ENCODE measurements around the gene TRIM63. TPM values are rescaled to one million over a fixed set of nuclear protein-coding genes. Genes with fewer than 3 reads are reported as not detected.
A peak's percentile ranks its signal among the peaks of the same experiment; 100 is the strongest.

The TRIM63 gene
- total and polyA plus RNA-seq, 2 of the 13 experiments (the other 11 are each of a cell fraction or from before 2014, with no cell fraction given): not detected

DNA sequence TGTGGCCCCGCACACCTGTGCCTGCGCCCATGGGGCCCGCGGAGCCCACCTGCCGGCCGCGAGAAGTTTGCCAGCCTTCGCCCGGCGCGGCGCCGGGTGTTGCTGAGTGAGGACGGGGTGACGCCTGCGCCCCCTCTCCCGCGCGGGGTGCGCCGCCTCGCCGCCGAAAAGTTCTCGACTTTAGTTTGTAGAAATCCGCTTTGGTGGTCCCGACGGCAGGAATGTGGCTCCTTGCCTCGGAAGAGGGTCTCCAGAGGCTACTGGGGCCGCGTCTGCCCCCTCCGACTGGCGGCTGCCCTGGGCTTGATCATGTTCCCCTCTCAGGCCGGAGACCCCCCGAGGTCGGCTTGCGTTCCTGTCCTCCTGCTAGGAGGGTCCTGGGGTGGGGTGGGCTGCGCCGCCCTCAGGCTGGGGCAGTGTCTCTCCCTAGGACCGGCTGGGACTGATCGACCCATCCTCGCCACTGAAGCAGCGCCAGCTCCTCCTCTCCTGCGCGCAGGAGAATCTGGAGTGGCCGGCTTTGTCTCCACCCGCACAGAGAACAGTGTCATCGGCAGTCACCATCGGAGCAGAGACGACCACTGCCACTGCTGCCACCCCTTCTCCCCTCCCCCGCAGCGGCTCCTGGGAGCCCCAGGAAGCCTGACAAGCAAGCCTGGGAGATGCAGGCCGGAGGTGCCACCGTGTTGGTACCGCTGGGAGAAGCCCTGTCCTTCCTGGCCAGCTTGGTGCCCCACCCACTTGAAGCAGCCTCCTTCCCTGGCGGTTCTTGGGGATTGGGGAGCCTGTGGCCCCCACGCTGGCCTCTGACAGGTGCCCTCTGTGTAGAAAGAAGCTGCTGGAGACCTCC lies 21.0 kb downstream of the TRIM63 start (continued):
- TF ChIP-seq HES4 (CRISPR knock-in tag; IDR thresholded peaks at IDR 0.05; ENCODE audit: borderline replicate concordance): no peak
- TF ChIP-seq MATR3 (CRISPR knock-in tag; IDR thresholded peaks at IDR 0.05): no peak
- no peak for TF ChIP-seq KMT2A (CRISPR knock-in tag; IDR thresholded peaks at IDR 0.05)
- TF ChIP-seq MYNN (CRISPR knock-in tag; IDR thresholded peaks at IDR 0.05; ENCODE audit: low read depth): no peak
- no peak for TF ChIP-seq RBAK (CRISPR knock-in tag; IDR thresholded peaks at IDR 0.05)

DNA sequence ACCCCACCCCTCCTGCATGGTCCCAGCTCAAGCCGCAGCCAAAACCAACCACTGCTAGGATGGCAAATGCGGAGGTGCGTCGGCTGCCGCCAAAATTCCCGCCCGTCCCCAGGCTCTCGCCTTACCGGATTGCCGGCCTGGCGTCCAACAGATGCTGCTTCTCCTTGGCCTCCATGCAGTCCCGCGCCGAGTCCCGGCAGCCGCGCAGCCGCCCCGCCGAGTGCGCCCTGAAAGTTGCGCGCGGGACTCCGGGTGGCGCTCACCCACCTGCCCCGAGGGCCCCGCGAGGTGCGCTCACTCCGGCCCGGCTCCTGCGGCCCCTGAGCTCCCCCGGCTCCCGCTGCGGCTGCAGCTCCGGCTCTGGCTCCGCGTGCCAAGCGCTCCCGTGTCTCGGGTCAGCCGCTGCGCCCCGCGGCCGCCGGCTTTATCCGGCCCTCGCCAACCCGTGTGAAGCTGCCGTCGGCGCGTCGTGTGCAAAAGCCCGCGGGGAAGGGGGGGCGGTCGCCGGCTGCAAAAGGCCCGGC lies 21.6 kb downstream of the TRIM63 start, which contains the start of gene SLC30A2:
Gene SLC30A2 (minus strand): TSS at position 397 of the 524 bp plus-strand sequence. CDS start 222 bp downstream, at position 175.
- H3K27me3 ChIP-seq (ENCODE audit: control insufficient read depth in 1 of 2, insufficient read depth in 2 of 2, low read length in 2 of 2): peaks cover 28 to 83% of the 10 kb centered on the region in 2 experiments
- DNase-seq (ENCODE audit: low spot score) (no peak), FAIRE-seq (no peak), ATAC-seq (peak; percentile 22)
- no peak within 1 kb of the TSS for H3K27ac ChIP-seq (ENCODE audit: extremely low read length, insufficient read depth, low read length)
- H3K79me2 ChIP-seq (ENCODE audit: insufficient read depth, low read length): no peaks in the 10 kb centered on the region
- no peaks in the 10 kb centered on the region for H3K36me3 ChIP-seq (replicated peaks in 1 of 2; ENCODE audit: control insufficient read depth in 1 of 2, insufficient read depth in 2 of 2, low read length in 2 of 2)
- H3K4me2 ChIP-seq (ENCODE audit: low read depth, low read length): peak within 1 kb of the TSS; percentile 23; the same call in 1 of the 2 replicates
- intact Hi-C loops (cut with micrococcal nuclease; ENCODE audit: unreplicated experiment) (no loop called here), in situ Hi-C loops (cut with HindIII; ENCODE audit: extremely low pct_ligation_motif_present, low pct_unique_long_range_greater_than_20kb) (no loop called here)
- no peak within 1 kb of the TSS for H3K9ac ChIP-seq (ENCODE audit: insufficient read depth, low read depth, low read length)
- no peaks in the 10 kb centered on the region for H3K4me1 ChIP-seq (ENCODE audit: insufficient read depth, low read length)
- no TSS peak for BruUV-seq (replicated peaks)
- H4K20me1 ChIP-seq (ENCODE audit: insufficient read depth, low read length): no peaks in the 10 kb centered on the region
- ChIA-PET POLR2A (no interaction called here), CTCF (ENCODE audit: low intra/inter-chr PET ratio, low total read pairs) (no interaction called here)
- no peak within 1 kb of the TSS; a peak in 1 of 6 replicates for H3K4me3 ChIP-seq (replicated peaks in 1 of 3; ENCODE audit: insufficient read depth in 1 of 3, low read depth in 2 of 3, low read length in 3 of 3)
- no peak within 1 kb of the TSS for H2AFZ ChIP-seq (ENCODE audit: low read length)
- 0% methylated on average over 4 of the region's 62 CpGs for WGBS (ENCODE audit: low lambda C conversion rate)
- no peaks in the 10 kb centered on the region for H3K9me3 ChIP-seq (ENCODE audit: low read length)
- no peak for TF ChIP-seq ZNF569 (CRISPR knock-in tag; IDR thresholded peaks at IDR 0.05; ENCODE audit: borderline replicate concordance)
- no peak for TF ChIP-seq SOX13 (IDR thresholded peaks at IDR 0.05)
- TF ChIP-seq SOX13 (CRISPR knock-in tag; conservative IDR thresholded peaks at IDR 0.05 in 1 of 2, IDR thresholded peaks at IDR 0.05 in 1 of 2): no peak
- TF ChIP-seq CREB1 (IDR thresholded peaks at IDR 0.05): no peak
- no peak for TF ChIP-seq CREB1 (CRISPR knock-in tag; IDR thresholded peaks at IDR 0.05)
- TF ChIP-seq ZNF503 (CRISPR knock-in tag; IDR thresholded peaks at IDR 0.05): no peak
- TF ChIP-seq RELA (CRISPR knock-in tag; IDR thresholded peaks at IDR 0.05): no peak
- peak; percentile 35; the same call in 1 of the 2 replicates for TF ChIP-seq ZNF777 (CRISPR knock-in tag; IDR thresholded peaks at IDR 0.05)
- TF ChIP-seq ZMAT3 (CRISPR knock-in tag; conservative IDR thresholded peaks at IDR 0.05): no peak
- TF ChIP-seq ZKSCAN8 (CRISPR knock-in tag; IDR thresholded peaks at IDR 0.05; ENCODE audit: borderline replicate concordance): no peak
- no peak for TF ChIP-seq XBP1 (CRISPR knock-in tag; IDR thresholded peaks at IDR 0.05)
- TF ChIP-seq POLR2G (IDR thresholded peaks at IDR 0.05; ENCODE audit: low read depth, low read length): no peak
- TF ChIP-seq, protein P1, sequence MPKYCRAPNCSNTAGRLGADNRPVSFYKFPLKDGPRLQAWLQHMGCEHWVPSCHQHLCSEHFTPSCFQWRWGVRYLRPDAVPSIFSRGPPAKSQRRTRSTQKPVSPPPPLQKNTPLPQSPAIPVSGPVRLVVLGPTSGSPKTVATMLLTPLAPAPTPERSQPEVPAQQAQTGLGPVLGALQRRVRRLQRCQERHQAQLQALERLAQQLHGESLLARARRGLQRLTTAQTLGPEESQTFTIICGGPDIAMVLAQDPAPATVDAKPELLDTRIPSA (CRISPR knock-in tag; IDR thresholded peaks at IDR 0.05; ENCODE audit: borderline replicate concordance): no peak
